ENCODE results near the gene SNX24. TPM values are rescaled to one million over a fixed set of nuclear protein-coding genes. Genes with fewer than 3 reads are reported as not detected.

Gene SNX24
- total and polyA plus RNA-seq, 2 experiments from 2014 or later, result 18.0 to 27.5 TPM

- Mint-ChIP-seq H3K27ac (no peak overlapping the region), H3K4me1 (peaks cover 10% of the 10 kb centered on the region; the same call in 2 of the 3 replicates), H3K36me3 (ENCODE audit: low read depth) (no peaks in the 10 kb centered on the region), H3K4me3 (no peak overlapping the region), H3K27me3 (ENCODE audit: insufficient read depth, low read depth, poor library complexity) (no peaks in the 10 kb centered on the region), H3K9me3 (no peaks in the 10 kb centered on the region)
- Histone ChIP-seq H2AFZ (no peak overlapping the region), H3K27me3 (ENCODE audit: insufficient read depth) (no peaks in the 10 kb centered on the region), H3K79me2 (replicated peaks; ENCODE audit: insufficient read depth) (no peaks in the 10 kb centered on the region), H3K27ac (ENCODE audit: low read depth) (no peak overlapping the region), H3K4me2 (no peak overlapping the region), H3K9me2 (ENCODE audit: insufficient read depth) (no peaks in the 10 kb centered on the region), H3F3A (replicated peaks; ENCODE audit: low read depth) (no peaks in the 10 kb centered on the region), H3K36me3 (ENCODE audit: insufficient read depth) (no peaks in the 10 kb centered on the region), H3K4me3 (no peak overlapping the region), H3K4me1 (ENCODE audit: insufficient read depth) (no peaks in the 10 kb centered on the region), H4K20me1 (replicated peaks; ENCODE audit: insufficient read depth) (no peaks in the 10 kb centered on the region)
- ATAC-seq, result no peak
- no peak for DNase-seq (ENCODE audit: low spot score)
- TF ChIP-seq JUNB (IDR thresholded peaks at IDR 0.05; ENCODE audit: unreplicated experiment) (no peak), ETS1 (IDR thresholded peaks at IDR 0.05) (no peak), ZNF114 (CRISPR knock-in tag; IDR thresholded peaks at IDR 0.05) (no peak), CREB1 (CRISPR knock-in tag; IDR thresholded peaks at IDR 0.05; ENCODE audit: low read depth) (no peak), STAT1 (IDR thresholded peaks at IDR 0.05; ENCODE audit: unreplicated experiment) (no peak), POLR2AphosphoS5 (IDR thresholded peaks at IDR 0.05; ENCODE audit: low read depth) (no peak), REST (IDR thresholded peaks at IDR 0.05; ENCODE audit: unreplicated experiment) (no peak), CTCF (conservative IDR thresholded peaks at IDR 0.05; ENCODE audit: low read depth in 2 of 2) (no peak), ZNF331 (CRISPR knock-in tag; IDR thresholded peaks at IDR 0.05; ENCODE audit: low read depth) (no peak), NANOG (IDR thresholded peaks at IDR 0.05; ENCODE audit: borderline replicate concordance) (no peak)
These were observed 139.0 kb downstream of the SNX24 start for GRCh38 chr5:122984425-122984824.

Data from GM23338 (cell line).